ENCODE results near the gene RAB36.

DNA sequence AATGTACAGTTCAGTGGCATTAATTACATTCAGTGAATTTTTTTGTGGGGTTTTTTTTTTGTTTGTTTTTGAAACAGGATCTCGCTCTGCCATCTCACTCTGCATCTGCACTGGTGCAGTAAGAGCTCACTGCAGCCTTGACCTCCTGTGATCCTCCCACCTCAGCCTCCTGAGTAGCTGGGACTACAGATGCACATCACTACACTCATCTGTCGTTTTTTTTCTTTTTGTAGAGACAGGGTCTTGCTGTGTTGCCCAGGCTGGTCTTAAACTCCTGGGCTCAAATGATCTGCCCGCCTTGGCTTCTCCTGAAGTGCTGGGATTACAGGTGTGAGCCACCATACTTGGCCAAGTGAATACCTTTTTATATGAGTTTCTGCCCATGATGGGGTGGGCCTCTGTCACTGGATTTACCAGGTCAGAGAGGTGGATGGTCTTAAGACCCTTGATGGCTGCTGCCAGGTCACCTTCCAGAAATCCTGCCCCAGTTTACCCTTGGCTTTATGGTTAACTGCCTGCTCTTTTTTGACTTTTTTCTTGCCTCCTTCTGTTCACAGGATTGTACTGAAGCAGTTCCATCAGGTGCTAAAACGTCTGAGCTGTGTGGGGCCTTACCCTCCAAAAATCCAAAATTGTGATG is 57.7 kb downstream of the RAB36 start:
- TF ChIP-seq POLR2A (IDR thresholded peaks at IDR 0.05) (no peak), CTCF (IDR thresholded peaks at IDR 0.05) (no peak)
